GM21360 (cell line): ENCODE measurements around the gene WDR12.
A peak's percentile ranks its signal among the peaks of the same experiment; 100 is the strongest.
"Not testable (repeated sequence)": the region's sequence is repeated elsewhere in the genome, so short reads cannot be mapped to it uniquely, and the experiment has no call there.

ENCODE experiments used
- ATAC-seq: cut with Tn5 transposase; IDR thresholded peaks from one replicate; pipeline ENCODE4 v1.9.1; 2021; ENCODE audit warnings: mild to moderate bottlenecking, moderate library complexity; ENCODE audit not compliant: unreplicated experiment

WDR12 gene

DNA sequence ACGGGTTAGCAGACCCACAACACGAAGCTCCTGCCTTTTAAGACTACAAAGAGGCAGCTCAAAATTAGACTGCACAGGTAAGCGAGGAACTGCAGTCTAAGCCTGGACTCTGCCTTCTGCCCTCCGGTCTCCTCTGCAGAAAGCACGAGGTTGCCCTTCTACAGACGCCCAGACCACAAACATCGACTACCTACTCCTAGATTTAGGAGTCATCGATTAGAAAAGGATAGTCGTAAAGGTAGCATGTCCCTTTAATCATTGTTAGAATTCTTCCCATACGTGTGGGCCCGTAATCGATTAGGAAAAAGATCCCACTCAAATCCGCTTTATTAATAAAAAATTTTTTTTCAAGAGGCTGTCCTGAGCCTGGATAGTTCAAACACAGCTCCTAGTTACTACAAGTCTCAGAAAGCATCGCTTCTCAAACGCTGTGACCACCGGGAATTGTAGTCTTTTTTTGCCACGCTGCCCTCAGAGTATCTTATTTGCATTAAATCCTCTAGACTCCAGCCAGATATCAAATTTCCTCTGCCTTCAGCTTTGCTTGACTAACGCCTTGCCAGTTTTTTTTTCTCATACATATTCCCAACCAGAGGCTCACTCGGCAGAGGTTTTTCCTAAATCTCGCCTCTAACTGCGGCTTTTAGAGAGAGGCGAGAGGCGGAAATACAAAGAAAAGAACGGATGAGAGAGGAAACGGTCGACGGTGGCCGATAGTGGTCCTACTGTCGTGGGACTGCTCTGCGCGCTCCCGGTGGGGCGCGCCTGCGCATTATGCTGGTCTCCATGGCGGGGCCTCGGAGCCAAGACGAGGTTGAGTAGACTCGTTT lies at the start of gene WDR12, which contains the start of gene CARF:
TSS of gene WDR12 (minus strand) at position 162 of the 830 bp plus-strand sequence. CDS start 197 bp downstream, outside the sequence.
TSS of gene CARF (plus strand) at position 764 of the 830 bp plus-strand sequence. CDS start 29,628 bp downstream, outside the sequence.
- ATAC-seq, result peak; percentile 71

DNA sequence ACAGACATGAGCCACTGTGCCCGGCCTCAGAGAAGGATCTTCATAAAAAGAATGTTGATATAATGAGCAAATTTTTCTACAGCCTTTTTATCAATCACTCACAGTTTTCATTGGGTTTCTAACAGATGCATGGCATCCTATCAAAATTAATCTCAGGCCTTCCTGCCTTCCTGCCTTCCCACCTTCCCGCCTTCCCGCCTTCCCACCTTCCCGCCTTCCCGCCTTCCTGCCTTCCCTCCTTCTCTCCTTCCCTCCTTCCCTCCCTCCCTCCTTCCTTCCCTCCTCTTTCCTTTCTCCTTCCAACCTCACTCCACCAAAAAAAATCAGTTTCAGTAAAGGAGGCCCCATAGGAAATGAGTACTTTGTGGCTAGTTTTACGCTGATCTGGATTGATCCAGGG lies 49.1 kb upstream of the WDR12 start:
- no peak for ATAC-seq

DNA sequence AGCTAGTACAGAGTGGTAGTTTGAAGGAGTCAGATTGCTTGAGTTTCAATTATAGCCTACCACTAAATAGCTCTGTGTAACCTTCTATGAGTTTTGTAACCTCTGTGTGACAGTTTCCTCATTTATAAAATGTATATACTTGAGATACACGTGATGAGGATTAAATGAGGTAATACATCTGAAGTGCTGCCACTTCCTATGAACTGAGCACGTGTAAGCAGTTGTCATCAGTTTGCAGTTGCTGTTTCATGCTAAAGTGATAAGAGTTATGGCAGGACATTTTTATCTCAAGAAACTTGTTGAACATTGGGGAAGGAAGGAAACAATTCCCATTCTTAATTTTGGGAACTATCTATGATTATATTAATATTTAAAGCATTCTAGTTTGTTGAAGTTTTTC lies 39.1 kb upstream of the WDR12 start:
- no peak for ATAC-seq

DNA sequence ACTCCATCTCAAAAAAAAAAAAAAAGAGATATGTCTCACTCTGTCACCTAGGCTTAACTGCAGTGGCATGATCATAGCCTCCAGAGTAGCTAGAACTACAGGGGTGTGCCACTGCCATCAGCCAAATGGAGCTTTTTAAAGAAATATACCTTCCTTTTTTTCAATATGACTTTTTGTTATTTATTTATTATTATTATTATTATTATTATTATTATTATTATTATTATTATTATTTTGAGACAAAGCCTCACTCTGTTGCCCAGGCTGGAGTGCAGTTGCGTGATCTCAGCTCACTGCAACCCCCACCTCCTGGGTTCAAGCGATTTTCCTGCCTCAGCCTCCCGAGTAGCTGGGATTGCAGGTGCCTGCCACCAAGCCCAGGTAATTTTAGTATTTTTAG lies 37.9 kb upstream of the WDR12 start:
- ATAC-seq, result not testable (repeated sequence)

DNA sequence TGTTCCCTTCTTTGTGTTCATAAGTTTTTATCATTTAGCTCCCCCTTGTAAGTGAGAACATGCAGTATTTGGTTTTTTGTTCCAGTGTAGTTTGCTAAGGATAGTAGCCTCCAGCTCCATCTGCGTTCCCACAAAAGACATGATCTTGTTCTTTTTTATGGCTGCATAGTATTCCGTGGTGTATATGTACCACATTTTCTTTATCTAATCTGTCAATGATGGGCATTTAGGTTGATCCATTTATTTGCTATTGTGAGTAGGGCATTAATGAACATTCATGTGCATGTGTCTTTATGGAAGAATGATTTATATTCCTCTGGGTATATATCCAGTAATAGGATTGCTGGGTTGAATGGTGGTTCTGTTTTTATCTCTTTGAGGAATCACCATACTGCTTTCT lies 34.0 kb upstream of the WDR12 start:
- no peak for ATAC-seq

DNA sequence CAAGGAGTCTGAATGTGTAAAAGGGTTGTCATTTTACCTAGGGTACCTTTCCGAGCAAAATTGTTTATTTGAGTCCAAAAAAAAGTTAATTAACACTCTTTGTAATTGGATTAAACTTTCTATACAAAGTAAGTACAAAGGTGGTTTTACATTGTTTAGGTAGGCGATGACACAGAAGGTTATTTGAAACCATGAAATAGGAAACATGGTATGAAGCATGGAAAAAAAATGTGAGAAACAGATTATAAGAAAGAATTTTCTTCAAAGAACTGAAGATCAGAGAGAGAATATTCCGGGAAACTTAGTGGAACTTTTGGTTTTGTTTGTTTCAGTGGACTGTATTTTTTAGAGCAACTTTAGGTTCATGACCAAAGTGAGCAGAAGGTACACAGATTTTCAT lies 33.3 kb upstream of the WDR12 start:
- ATAC-seq, result no peak

DNA sequence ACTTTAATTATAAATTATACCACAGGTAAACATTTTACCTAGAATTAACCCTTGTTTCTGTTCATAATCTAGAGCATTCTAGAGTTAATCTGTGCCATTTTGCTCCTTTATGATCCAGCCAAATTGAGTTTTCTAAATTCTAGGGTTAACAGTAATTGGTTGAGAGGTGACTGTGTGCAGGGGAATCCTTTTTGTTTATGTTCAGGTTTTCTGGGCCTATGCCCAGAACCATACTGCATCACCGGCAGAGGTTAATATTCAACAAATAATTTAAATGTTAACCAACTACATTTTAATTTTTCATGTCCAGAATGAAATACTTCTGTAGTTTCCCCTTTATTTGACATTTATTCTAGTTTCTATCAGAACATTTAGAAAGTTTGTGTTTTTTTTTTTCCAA lies 32.9 kb upstream of the WDR12 start:
- ATAC-seq, result no peak

DNA sequence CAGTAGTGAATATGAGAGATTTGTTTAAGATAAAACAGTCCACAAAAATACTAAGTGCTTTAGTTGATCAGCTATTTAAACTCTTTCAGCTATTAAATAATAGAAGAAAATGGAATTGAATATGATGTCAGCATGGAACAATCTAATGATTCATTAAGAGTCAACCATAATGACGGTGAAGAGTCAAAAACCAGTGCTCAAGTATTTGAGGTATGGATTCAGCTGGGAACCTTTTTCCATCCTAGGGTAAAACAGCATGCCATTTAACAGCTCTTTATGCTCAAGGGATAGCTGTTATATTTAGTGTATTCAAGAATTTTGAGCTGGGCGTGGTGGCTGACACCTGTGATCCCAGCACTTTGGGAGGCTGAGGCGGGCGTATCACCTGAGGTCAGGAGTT lies 30.3 kb upstream of the WDR12 start:
- no peak for ATAC-seq

DNA sequence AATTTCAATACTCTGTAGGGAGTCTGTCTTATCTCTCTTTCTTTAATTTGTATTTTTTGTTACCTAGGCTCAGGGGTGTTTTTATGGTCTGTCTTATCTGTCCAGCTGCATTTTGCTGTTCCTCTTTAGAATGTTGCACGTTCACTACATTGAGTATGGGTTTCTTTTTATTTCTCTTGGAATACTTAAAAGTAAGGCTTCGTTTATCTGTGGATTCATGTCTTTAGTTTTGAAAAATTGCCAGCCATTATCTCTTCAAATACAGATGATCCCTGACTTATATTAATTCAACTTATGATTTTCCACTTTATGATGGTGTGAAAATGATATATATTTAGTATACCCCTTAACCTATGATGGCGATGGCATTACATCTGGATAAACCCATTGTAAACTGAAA lies 27.5 kb upstream of the WDR12 start:
- ATAC-seq, result no peak

DNA sequence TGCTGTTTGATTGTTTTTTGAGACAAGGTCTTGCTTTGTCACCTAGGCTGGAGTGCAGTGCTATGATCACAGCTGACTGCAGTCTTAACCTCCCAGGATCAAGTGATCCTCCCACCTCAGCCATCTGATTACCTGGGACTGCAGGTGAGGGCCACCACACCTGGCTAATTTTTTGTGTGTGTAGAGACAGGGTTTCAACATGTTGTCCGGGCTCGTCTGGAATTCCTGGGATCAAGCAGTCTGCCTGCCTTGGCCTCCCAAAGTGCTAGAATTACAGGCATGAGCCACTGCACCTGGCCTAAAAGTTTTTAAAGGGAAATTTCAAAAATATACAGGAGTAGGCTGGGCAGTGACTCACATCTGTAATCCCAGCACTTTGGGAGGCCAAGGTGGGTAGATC lies 23.0 kb upstream of the WDR12 start:
- no peak for ATAC-seq

DNA sequence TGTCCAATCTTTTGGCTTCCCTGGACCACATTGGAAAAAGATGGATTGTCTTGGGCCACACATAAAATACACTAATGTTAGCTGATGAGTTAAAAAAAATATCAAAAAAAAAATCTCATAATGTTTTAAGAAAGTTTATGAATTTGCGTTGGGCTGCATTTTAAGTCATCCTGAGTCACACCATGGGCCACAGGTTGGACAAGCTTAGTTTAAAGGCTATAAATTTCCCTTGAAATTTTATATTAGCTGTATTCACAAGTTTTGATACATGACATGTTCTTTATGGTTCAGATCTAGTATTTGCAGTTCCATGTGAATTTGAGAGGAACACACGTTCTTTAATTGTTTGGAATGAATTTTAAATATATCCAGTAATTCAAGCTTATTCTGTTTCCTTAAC lies 22.5 kb upstream of the WDR12 start:
- ATAC-seq, result no peak

DNA sequence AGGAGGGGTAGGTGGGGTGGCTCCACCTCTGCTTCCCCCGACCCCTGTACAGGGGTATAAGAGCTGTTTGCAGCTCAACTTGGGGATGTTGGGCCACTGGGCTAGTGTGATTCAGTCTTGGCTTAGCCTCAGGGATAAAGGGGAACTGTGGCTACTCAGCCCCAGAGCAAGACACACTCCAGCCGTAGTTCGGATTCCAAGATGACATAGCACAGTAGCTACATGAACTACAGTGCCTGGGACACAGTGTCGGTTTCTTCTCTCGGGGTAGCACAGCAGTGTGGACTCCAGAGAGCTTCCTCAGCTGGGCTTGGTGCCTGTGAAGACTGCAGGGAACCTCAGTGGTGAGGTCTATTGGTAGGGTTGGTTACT lies 21.7 kb upstream of the WDR12 start:
- no peak for ATAC-seq

DNA sequence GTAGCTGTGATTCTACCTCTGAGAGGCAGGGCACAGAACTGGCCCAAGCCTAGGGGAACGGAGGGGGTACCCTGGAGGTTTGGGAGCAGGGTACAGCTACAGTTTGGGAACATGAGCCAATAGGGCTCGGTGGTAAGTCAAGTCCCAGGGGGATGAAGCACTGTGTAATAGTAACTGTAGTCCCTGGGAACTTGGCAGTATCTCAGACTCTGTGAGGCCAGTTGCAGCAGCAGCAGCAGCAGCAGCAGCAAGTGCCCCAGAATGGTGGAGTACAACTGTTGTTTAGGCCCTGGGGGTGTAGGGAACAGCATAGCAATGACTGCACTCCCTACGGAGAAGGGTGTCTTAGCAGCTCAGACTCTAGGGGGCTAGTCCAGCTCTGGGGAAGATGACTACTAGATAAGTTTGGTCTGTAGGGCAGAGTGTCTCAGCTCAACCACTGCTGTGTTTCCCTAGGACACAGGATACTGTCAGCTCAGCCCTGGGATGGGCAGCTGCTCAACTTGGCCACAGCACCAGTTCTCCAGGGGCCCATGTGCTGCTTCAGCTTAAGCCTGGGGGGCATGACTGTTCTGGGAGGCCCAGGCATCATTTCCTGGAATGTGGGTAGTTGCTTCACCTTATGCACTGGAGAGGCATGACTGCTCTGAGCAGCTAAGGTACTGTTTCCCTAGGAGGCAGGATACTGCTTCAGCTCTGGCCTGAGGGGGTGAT lies 21.1 kb upstream of the WDR12 start:
- no peak for ATAC-seq

DNA sequence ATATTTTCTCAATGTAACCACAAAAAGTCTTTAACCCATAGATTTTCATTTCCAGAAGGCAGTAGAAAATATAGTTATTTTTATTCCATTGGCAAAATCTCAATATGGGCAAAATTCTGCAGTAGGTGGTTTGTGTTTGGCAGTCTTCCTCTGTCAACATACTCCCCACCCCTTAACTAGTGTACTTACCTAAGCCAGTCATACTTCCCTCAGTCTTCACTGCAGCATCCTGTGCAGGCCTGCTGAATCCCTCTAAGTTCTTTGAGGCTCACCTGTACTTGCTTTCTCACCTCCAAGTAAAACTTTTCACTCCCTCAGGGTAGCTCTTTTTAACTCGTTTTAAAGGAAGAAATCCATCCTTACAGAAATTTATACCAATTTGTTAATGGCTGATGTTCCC lies 7.4 kb upstream of the WDR12 start:
- no peak for ATAC-seq

DNA sequence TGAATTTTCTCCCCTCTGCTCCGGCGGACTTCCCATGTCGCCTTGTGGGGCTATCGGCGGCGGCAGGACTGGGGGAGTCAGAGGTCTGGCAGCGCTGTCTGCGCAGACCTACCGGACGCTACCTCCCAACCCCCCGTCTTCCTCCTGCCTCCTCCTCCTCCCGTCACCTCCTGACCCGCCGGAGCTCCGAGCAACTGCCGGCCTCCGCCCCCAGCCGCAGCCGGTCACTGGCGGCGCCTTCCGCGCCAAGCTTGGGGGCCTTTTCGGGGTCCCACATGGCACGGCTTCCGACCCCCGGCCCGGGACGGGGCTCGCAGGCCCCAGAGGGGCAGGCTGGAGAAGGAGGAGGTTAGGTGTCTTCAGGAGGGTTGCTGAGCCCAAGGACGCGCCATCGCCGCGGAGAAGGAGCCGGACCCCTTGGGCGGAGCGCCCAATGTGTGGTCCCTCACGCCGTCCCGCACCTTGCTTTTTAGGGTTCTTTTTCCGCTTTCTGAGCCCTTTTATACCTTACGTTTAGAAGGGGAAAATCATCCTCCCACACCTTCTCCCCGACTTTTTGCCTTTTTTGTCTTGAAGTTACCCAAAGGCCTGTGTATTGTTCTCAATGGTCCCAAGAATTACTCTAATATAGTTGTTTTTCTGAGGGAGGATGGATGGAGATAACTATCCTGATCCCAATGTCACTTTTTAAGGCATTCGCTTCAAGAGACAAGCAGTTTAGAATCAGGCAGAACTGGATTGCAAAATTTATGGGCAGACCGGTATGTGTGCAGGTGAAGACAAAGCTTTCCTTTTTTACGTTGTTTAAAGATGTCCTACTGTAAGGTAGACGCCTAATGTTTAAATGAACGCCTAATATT lies 1.1 kb upstream of the WDR12 start:
- peak; percentile 48 for ATAC-seq

DNA sequence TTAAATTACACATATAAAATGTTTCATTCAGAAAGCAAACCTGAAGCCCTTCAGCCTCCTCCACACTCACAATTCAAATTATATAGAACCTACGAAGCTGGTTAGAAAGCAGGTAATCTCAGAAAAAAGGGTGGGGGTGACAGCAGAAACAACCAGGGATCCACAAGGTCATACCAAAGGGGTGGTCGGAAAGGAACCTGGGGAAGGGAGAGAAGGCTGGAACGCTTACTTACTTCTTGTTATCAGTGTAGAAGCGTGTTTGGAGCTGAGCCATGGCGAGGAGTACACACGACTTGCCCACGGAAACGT lies 316 bp downstream of the WDR12 start:
- ATAC-seq, result no peak

DNA sequence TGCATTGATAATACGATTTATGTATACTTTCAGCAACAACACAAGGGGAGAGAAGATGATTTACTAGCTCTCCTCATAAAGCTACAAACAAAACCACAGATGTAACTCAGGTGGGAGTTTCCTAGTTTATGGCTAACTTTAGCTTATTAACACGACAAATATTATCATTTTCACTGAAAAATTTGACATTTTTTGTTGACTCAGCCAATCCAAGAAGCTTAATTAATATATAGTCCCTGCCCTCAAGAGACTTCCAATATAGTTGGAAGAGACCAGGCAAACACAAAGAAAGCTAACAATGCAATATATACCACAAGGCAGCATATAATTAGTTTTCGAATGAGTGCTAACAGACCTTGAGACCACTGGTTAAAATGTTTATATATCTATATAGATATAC lies 775 bp downstream of the WDR12 start:
- ATAC-seq, result no peak

DNA sequence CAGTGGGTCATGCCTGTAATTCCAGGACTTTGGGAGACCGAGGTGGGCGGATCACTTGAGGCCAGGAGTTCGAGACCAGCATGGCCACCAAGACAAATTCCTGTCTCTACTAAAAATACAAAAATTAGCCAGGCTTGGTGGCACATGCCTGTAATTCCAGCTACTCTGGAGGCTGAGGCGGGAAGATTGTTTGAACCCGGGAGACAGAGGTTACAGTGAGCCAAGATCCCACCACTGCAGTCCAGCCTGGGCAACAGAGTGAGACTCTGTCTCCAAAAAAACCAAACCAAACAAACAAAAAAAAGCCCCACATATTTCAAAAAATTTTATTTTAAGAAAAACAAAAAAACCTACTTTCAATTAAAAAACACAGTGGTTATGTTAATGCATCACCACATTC lies 1.2 kb downstream of the WDR12 start:
- not testable (repeated sequence) for ATAC-seq

DNA sequence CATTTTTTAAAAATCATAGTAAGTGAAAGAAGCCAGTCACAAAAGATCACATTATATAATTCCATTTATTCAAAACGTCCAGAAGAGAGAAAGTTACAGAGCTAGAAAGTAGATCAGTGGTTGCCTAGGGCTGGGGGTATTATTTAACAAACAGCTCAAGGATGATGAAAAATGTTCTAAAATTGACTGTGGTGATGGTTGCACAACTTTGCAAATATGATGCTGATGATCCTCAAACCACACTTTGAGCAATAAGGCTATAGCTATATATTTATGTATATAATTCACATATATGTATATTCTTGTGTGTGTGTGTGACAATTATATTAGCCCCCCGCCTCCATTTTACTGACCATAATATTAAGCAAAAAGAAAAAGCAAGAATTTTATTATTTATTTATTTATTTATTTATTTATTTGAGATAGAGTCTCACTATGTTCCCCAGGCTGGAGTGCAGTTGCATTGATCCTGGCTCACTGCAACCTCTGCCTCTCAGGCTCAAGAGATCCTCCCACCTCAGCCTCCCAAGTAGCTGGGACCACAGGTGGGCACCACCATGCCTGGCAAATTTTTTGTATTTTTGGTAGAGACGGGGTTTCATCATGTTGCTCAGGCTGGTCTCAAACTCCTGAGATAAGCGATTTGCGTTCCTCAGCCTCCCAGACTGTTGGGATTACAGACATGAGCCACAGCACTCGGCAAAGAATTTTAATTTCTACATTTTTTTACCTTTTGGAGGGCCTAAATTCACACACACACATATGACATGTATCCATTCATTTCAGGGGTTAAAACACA lies 1.9 kb downstream of the WDR12 start:
- ATAC-seq, result no peak

DNA sequence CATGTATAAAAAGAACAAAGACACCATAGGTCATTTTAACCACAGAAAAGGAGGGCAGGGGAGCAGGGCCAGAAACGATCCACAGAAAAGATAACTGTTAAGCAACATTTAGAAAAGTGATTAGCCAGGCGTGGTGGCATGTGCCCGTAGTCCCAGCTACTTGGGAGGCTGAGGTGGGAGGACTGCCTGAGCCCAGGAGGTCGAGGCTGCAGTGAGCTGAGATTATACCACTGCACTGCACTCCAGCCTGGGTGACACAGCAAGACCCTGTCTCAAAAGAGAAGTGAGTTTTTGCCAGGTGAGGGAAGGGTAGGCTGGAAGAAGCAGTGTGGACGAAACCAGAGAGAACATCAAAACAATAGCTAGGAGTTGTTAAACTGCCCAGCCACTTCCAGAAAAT lies 3.3 kb downstream of the WDR12 start:
- no peak for ATAC-seq

DNA sequence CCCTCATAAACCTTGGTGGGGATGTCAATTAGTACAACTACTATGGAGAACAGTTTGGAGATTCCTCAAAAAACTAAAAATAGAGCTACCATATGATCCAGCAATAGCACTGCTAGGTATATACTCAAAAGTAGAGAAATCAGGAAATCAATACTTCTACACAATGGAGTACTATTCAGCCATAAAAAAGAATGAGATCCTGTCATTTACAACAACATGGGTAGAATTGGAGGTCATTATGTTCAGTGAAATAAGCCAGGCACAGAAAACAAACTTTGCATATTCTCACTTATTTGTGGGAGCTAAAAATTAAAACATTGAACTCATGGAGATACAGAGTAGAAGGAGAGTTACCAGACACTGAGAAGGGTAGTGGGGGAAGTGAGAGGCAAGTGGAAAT lies 6.0 kb downstream of the WDR12 start:
- not testable (repeated sequence) for ATAC-seq
